ENCODE measurements around the gene IQCE.
"Not testable (repeated sequence)": the region's sequence is repeated elsewhere in the genome, so short reads cannot be mapped to it uniquely, and the experiment has no call there.

Gene IQCE

GRCh38 chr7:2582006-2582735 is 23.4 kb downstream of the IQCE start:
- DNase-seq = no peak

GRCh38 chr7:2583798-2584580 is 25.2 kb downstream of the IQCE start:
- no peak for DNase-seq

- no peak for DNase-seq
Measured at GRCh38 chr7:2585446-2585845, 26.7 kb downstream of the IQCE start.

- no peak for DNase-seq
Measured at GRCh38 chr7:2586326-2587020, 27.7 kb downstream of the IQCE start.

- no peak for DNase-seq
Measured at GRCh38 chr7:2587134-2587533, 28.4 kb downstream of the IQCE start.

- DNase-seq = no peak
Measured at GRCh38 chr7:2587778-2588177, 29.0 kb downstream of the IQCE start.

- no peak for DNase-seq
Measured at GRCh38 chr7:2589341-2589740, 30.6 kb downstream of the IQCE start.

- DNase-seq = not testable (repeated sequence)
Measured at GRCh38 chr7:2589941-2590340, 31.2 kb downstream of the IQCE start.

GRCh38 chr7:2592375-2592865 is 33.6 kb downstream of the IQCE start:
- no peak for DNase-seq

GRCh38 chr7:2593036-2593727 is 34.4 kb downstream of the IQCE start:
- no peak for DNase-seq

GRCh38 chr7:2594599-2594998 is 35.8 kb downstream of the IQCE start:
- no peak for DNase-seq

GRCh38 chr7:2595258-2595860 is 36.6 kb downstream of the IQCE start:
- no peak for DNase-seq

- DNase-seq = no peak
Measured at GRCh38 chr7:2596464-2597272, 37.9 kb downstream of the IQCE start.

GRCh38 chr7:2597273-2597640 is 38.5 kb downstream of the IQCE start:
- DNase-seq = no peak

- DNase-seq = no peak
Measured at GRCh38 chr7:2598154-2598823, 39.5 kb downstream of the IQCE start.

- no peak for DNase-seq
Measured at GRCh38 chr7:2601065-2601464, 42.3 kb downstream of the IQCE start.

GRCh38 chr7:2601907-2602306 is 43.1 kb downstream of the IQCE start:
- no peak for DNase-seq

- DNase-seq = no peak
Measured at GRCh38 chr7:2602406-2603043, 43.7 kb downstream of the IQCE start.

GRCh38 chr7:2603044-2603965 is 44.5 kb downstream of the IQCE start:
- DNase-seq = no peak

All from NCI-H526 treated with DMSO at 0.1 percent for 48 hours (cell line).